A172 (cell line): ENCODE data around the gene GRIA3. TPM values are rescaled to one million over a fixed set of nuclear protein-coding genes. Genes with fewer than 3 reads are reported as not detected.
A peak's percentile ranks its signal among the peaks of the same experiment; 100 is the strongest.

ENCODE experiments used
- DNase-seq: peaks from one replicate; pipeline ENCODE4 v3.0.0-alpha.2; 2015; ENCODE audit warnings: low spot score
- total RNA-seq: library from RNA; depleted of rRNA; stranded (reverse); fragments of >200 nt; shearing (Covaris generic); gene quantifications from 2 replicates; pipeline ENCODE4 v1.2.3, GENCODE V29; 2014

Gene GRIA3
- total RNA-seq, 1 experiment from 2014 or later, result not detected

DNA sequence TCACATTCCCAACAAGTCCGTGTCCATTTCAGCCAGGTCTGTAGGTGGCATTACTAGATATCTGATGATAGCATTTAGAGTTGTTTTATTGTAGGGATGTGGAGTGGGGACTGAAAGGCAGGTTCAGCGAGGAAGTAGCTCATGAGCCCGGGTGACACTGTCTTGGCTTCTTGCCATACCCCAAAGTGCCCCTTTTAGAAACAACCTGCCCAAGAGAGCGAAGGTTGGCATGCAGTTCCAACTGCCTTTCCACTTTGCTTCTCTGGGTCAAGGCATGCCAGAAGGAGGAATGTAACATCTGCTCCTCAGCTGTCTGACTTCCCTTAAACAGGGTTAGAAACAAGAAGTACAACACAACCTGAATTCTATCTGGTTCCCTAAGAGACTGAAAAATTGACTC, 9.0 kb downstream of the GRIA3 start:
- no peak for DNase-seq

DNA sequence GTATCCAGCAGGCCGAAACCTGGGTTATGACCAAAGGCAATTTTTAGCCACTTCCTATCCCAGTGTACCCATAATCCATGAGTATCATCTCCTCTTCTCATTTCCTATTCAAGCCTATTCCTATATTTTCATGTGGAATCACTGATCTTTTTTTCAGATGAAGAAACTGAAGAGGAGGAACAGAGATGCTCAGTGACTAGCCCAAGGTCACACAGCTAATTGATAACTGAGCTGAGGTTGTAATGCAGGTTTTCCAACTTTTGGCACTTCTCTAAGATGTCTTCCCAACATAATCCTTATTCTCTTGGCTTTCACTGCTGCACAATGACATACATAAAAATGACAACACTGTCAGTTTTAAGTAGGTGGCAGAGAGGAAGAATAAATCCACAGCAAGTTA, 15.3 kb downstream of the GRIA3 start:
- DNase-seq, result no peak

DNA sequence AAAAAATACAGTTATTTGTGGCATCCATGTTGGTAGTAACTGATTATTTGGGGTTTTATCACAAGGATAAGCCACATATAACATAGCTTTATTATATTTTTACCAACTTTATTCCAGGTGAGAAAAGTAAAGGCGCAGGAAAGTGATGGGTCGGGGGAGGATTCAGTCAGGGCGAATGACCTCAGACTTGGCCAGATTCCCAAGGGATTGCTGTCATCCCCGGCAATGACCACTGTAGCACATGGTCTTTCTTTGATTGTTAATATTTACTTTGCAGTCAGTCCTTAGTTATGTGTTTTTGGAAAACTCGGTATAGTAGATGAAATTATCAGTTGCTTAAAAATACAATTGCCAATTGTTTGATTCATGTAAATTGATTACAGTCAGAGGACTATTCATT, 17.6 kb downstream of the GRIA3 start:
- DNase-seq, result peak; percentile 3

DNA sequence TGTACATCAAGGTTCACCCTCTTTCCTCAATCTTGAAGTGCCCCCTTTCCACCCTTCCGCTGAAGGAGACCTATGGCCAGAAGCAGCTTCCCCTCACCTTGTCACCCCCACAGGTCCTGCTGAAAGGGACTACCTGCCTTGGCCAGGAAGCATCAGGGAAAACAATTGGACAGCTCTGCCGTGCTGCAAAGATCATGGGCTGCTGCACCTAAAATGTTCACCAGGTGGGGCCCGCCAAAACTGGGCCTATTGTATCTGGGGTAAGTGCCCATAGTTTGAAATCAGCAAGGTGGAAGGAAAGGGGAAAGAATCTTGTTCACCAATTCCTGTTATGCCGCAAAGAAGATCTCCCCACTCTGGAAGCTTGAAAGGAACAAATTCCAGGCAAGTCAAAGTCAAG, 18.4 kb downstream of the GRIA3 start:
- DNase-seq, result no peak

DNA sequence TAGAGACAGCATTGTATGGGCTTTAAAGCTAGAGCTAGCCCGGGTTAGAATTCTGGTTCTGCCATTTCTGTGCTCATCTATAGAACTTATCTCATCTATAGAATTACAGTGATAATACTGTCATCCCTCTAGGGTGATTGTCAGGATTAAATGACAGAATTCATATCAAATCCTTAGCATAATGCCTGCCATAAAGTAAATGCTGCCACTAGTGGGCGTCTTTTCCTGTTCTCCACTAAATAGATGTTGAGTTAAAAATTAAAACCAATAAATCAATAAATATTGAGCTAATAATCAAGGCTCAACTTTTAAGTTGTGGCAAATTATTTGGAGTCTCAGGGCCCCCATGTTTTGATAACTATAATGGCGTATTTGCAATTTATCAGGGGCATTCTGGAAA, 19.7 kb downstream of the GRIA3 start:
- DNase-seq, result no peak

DNA sequence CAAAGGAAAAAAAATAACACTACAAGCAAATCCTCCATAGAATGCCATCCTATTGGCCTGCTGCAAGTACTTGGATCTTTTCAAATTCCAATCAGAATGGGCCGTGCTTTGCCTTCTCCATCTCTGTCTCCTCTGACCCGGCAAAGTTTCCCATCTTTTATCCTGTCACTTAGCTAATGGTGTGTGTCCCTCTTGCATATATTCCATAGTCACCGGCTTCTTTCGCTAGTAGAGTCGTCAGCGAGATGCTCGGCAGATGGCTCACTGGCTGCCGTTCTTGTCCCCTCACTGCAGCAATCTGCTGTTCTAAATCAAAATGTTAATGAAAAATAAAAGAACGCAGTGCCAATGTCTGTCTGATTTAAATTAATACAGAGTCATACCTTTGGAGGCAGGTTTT, 22.1 kb downstream of the GRIA3 start:
- DNase-seq, result no peak

DNA sequence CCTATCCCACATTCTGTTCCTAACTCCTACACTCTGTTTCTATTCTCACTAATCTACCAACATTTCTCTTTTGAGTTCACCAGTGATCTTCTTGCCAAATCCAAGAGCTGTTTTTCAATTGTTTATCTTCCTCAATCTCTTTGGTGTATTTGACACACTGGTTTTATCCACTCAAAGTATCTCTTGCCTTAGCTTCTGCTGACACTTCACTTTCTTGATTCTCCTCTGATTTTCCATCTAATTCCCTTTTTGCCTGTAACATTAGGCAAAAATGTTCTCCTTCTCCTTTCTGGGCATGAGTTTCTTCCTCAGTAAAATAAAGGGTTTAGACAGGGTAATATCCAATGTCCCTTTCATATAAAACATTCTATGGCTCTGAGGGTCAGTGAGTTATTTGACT, 26.2 kb downstream of the GRIA3 start:
- DNase-seq, result no peak

DNA sequence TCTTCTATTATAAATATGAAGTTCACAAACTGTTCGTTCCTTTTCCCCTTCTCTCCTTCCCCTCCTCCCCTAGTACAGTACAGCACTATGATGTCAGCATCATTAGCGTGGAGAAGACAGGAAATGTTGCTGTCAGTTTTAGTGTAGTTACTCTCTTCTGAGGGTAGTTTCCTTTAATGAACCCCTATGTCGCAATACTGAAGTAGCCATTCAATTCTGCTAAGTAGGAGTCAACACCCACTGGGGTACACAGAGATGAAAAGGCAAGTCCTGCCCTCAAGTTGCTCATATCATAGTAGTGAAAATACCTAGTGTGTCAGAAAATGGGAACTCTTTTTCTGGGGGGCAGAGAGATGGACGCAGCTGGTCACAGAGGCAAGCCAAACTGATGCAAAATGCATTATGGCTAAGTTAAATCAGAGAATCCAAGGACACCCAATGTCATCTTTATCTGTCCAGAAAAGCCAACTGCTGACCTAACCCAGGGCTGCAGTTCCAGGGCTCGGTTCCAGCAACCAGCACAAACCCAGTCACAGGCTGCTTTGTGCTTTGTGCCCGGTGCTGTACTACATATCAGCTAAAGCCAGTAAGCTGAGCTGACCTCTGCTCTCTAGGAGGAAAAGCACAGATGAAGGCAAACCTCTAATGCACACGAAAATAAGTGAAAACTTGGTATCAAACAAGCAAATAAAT, 31.5 kb downstream of the GRIA3 start:
- no peak for DNase-seq

DNA sequence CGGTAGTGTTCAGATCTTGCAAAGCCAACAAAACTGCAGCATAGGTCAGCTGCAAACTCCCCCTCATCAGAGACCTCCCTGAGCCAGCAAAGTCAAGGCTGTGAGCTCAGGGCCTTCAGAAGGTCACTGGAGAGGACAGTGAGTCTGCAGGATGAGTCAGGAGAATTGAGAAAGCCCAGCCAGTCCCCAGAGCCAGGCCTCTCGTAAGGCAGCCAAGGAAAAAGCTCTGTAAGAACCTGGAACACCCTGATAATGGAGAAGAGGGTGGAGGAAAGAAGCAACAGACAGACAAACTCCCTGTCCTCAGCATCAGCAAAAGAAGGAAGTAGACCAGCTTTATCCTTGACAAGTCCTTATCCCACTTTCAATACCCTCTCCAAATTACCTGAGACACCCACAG, 33.0 kb downstream of the GRIA3 start:
- DNase-seq, result no peak

DNA sequence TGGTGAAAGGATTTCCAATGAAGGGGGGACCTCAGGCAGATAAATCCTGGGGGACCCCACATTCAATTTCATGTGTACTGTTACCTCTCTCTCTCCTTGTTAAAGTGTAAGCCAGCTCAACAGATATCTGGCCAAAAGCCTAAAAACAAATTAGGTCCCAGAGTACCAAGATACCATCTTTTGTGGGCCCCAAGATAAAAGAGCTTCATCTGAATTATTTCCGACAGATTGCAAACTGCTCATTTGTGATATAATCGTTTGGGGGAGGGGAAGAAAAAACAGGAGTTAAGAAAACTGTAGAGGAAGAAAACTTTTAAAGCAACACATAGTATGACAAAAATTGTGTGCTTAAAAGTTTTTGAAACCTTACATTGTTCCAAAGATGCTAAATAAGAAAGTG, 33.6 kb downstream of the GRIA3 start:
- DNase-seq, result no peak

DNA sequence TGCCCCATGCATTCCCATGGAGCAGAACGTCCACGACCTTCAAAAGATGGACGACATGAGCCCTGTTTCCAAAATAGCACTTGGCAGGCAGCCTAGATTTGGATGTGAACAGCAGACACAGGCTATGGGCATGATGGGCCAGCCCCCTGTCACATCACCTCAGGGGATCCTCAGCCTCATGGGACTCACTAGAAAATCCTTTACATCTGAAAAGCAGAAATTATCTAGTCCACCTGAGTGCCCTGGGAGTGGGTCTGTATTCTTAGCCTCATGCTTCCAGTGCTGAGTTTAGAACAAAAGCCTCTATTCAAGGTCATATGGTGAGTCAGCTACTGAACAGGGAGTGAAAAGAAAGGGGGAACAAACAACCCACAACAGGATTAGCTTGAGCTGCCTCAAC, 35.8 kb downstream of the GRIA3 start:
- no peak for DNase-seq

DNA sequence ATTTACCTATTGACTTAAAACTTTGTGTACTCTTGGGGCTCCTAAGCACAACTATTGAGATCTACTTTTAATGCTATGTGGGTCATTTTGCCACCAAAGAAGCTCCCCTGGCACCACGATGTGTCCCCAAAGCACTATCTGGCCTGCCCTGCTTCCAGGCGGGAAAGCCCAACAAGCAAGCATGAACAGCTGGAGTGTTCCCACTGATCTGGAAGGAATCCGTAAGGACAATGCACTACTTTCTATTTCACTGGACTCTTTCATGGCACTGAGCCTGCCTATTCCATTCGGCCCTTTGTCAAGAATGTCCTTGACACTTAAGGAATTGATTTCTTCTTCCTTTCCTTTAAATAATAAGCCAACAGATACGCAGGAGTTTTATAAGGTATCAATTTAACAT, 38.8 kb downstream of the GRIA3 start:
- no peak for DNase-seq

DNA sequence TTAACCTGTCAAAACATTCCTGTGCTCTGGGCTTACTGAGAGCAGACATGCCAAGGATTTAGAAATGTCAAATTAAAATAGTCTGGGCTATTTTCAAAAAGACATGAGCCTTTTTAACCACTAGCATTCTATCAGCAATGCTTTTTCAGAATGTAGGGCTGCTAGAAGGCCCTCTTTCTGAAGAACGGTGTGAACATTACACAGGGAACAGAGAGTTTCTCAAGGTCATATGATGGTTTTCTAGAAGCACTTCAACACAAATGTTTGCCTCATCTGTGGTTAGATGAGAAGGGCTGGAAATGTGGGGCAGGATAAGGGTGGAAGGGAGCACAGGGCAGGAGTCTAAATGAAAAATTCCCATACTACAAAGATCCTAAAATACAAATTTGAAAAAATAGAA, 39.3 kb downstream of the GRIA3 start:
- DNase-seq, result no peak

DNA sequence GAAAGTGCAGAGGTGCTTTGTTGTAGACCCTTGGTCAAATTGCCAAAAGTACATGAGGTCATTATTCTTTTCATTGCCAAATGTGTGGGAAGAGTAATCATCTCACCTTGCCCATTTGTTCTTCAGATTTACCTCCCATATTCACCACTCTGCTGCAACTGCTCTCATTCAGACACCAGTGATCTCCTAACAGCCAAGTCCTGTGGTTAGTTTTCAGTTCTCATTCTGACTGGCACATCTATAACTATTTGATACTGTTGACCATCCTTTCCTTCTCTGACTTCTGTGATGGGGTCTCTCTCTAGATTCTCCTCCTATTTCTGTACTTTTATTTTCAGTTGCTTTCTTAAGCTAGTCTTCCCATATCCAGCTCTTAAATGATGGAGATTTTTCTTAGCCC, 39.8 kb downstream of the GRIA3 start:
- no peak for DNase-seq

DNA sequence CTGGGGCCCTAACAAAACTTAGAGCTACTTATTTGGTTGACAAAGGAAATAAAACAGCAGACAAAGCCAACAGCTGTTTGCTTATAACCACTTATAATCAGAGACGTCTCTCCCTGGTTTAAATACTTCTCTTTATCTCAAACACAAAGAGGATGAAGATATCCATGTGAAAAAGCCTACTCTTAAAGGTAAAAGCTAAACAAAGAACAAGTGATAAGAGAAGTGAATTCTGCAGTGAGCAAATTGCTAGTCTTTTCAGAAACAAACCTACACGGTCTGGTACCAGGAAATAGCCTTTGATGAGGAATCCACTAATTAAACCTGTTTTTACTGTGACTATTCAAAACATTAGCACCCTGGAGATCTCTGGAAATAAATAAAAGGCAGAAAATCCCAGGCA, 46.7 kb downstream of the GRIA3 start:
- no peak for DNase-seq

DNA sequence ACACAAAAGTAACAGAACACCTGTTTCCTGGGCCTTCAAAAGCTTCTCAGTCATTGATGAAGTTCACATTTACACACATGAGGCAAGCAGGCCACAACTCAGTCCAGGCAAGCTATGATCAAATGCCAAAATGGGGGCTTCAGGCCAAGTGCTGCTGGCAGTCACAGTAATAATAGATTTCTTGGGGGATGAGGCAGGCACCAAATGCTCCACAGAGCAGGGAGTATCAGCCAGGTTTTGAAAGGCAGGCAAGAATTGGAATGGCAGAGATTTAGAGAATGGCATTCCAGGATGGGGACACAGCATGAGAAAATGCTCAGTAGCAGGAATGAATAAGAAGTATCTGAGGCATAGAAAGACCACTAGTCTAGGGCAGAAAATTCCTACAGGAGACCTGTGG, 52.8 kb downstream of the GRIA3 start:
- DNase-seq, result no peak

DNA sequence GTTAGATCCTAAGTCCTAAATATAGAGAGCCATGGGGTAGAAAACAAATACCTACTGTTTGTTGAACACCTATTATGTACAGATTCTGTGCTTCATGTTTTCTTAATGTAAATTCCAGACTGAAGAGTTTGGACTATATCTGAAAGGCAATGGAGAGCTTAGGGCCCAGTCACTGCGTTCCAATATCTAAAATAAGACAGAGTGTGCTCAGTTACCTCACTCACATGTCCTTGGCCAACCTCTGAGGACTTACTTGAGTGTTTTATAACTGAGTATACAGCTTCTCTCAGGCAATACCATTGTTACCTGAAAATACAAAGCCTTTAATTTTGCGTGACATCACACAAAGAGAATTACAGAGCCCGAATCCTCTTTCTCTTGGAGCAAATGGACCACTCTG, 53.2 kb downstream of the GRIA3 start:
- no peak for DNase-seq

DNA sequence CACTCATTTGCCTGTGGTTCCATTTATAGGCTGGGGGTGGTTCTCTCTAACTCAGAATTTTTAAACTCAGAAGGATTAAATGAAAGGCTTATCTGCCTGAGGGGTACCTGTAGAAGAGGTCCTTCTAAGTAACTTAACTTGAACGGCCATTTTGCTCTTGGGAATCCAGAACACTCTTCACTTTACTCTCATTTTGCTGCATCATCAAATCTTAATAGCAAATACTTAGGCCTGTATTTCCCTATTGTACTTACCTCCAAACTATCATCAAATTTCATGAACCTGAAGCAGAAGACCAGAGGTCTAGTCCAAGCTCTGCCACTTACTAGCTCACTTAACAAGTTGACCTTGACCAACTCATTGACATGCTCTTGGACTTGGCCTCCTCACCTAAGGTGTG, 70.4 kb downstream of the GRIA3 start:
- no peak for DNase-seq

DNA sequence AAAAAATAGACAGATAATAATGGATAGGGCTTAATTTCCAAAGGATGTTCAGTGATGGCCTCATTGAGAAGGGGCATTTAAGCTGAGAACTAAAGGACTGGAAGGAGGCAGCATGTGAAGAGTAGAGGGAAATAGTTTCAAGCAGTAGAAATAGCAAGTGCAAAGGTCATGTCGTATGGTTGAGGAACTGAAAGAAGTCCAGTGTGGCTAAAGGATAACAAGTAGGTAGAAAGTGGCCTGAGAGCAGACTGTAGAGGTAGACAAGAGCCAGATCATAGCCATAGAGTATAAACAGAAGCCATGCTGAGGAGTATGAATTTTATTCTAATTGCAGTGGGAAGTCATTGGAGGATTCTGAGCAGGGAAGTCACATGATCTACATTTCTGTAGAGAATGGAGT, 72.3 kb downstream of the GRIA3 start:
- no peak for DNase-seq

DNA sequence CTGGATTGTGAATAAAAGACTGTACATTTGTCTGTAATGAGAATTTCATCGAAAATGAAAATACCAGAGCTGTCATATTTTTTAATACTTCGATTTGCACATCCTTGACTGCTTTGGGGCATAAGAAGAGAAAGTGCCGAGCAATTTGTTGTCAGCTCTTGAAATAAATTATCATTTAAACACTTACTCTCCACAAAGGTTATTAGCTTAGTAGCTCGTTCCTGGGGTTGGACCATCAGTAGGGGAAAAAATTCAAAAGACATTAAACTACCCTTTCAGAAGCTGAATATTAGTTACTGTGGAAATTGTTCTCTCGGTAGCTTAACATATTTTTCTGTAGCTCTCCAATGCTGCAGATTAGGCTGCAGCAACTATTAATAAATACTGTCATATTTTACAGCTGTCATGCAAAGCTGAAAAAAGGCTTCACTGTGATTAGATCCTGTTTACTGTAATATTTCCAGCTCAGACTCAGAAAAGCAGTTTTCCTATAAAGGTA, 76.9 kb downstream of the GRIA3 start:
- DNase-seq, result no peak

DNA sequence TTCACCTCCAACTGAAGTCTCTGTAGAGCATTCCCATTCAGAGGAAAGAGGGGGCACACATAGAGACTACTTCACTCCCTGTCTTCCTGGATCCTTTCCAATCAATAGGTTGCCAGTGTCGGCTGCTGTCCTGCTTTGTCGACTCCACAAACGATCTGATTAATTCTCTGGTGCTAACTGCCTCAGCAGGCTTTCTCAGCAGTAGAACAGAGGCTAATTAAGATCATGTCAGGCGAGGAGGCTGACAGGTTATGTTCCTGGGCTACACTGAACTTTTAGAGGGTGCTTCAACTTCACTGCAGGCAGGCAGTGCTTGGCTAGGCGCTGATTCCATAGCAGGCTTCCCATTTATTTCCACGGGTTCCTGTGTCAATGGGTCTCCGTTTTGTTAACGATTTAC, 79.2 kb downstream of the GRIA3 start:
- no peak for DNase-seq

DNA sequence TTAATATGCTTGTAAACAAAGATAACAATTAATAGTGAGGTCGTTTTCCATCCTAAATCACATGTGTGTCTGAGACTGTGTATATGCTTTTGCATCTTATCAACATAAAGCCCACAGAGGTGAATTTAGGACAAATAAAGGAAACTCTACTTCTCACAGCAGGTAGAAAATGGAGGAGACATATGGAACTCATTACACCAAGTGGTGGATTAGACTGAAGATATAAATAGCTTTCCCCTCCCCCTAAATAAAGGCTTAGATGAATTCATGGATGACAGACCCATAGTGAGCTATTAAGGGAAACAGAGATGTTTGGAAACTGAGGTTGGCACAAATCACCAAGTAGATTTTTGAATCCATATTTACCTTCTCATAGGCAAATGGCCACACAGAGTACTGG, 79.7 kb downstream of the GRIA3 start:
- DNase-seq, result no peak

DNA sequence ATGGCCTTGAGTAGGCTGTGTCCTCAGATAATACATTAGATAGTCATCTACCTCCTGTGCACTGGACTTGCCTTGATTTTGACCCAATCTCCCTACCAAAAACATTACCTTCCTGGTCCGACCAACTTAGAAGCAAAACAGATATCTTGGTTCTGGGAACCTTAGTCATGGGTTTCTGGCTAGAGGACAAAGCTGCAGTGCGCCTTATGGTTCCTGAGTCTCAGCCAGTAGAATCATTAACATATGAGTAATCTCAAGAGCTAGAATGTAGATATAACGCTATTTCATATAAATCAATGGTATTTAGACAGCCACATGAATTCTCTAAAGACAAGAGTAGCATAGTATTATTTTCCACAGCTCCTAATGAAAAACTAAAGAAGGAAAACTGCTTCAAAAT, 83.1 kb downstream of the GRIA3 start:
- no peak for DNase-seq

DNA sequence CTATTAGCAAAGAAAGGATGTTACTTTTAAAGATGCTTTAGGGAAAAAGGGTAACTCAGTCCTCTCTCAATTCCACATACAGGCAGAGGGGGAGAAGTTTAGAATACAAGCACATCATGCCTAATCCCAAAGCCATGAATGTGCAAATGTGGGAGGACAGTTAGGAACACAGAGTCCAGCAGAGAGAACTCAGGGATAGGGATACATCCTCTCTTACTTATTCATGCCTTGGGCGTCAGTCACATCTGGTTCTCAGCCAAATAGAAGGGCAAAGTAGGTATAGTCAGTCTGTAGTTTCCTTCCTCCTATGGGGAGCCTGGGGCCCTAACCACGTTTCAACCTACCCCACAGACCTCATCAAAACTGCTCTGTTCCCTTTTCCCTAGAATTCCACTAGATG, 87.8 kb downstream of the GRIA3 start:
- DNase-seq, result no peak
